GM23248 (cell line): ENCODE data around the gene BSCL2. TPM values are rescaled to one million over a fixed set of nuclear protein-coding genes. Genes with fewer than 3 reads are reported as not detected.
A peak's percentile ranks its signal among the peaks of the same experiment; 100 is the strongest.

ENCODE experiments used
- DNase-seq: peaks from one replicate; pipeline ENCODE4 v3.0.0-alpha.2; 2015
- H2AFZ ChIP-seq: fragments of 200-600 bp; sonication (generic); 2 replicates; pipeline ENCODE4 v1.6.1; 2016; ENCODE audit warnings: antibody characterized with exemption
- H3F3A ChIP-seq: fragments of 200-600 bp; sonication (generic); 2 replicates; pipeline ENCODE4 v1.6.1; 2016; ENCODE audit warnings: mild to moderate bottlenecking, antibody characterized with exemption, mixed run types; ENCODE audit not compliant: insufficient read depth
- H3K27ac ChIP-seq: fragments of 200-600 bp; sonication (generic); 2 replicates; pipeline ENCODE4 v1.5.1; 2016; ENCODE audit warnings: mild to moderate bottlenecking
- H3K27me3 ChIP-seq: fragments of 200-600 bp; sonication (generic); replicated peaks from 2 replicates; pipeline ENCODE4 v1.6.1; 2016; ENCODE audit warnings: mild to moderate bottlenecking; ENCODE audit not compliant: insufficient read depth
- H3K36me3 ChIP-seq: fragments of 200-600 bp; sonication (generic); 2 replicates; pipeline ENCODE4 v1.6.1; 2016; ENCODE audit warnings: low read depth, mild to moderate bottlenecking
- H3K4me1 ChIP-seq: fragments of 200-600 bp; sonication (generic); 2 replicates; pipeline ENCODE4 v1.6.1; 2016; ENCODE audit warnings: mild to moderate bottlenecking; ENCODE audit not compliant: insufficient read depth
- H3K4me2 ChIP-seq: fragments of 200-600 bp; sonication (generic); one replicate; pipeline ENCODE4 v1.6.1; 2016; ENCODE audit warnings: mild to moderate bottlenecking; ENCODE audit not compliant: unreplicated experiment
- H3K4me3 ChIP-seq: fragments of 200-600 bp; sonication (generic); 2 replicates; pipeline ENCODE4 v1.5.1; 2016; ENCODE audit warnings: mild to moderate bottlenecking
- H3K79me2 ChIP-seq: fragments of 200-600 bp; sonication (generic); 2 replicates; pipeline ENCODE4 v1.6.1; 2016; ENCODE audit warnings: mild to moderate bottlenecking; ENCODE audit not compliant: insufficient read depth
- H3K9ac ChIP-seq: fragments of 200-600 bp; sonication (generic); 2 replicates; pipeline ENCODE4 v1.6.1; 2016; ENCODE audit warnings: mild to moderate bottlenecking
- H3K9me2 ChIP-seq: fragments of 200-600 bp; sonication (generic); 2 replicates; pipeline ENCODE4 v1.6.1; 2016; ENCODE audit warnings: mixed run types, mild to moderate bottlenecking, moderate library complexity; ENCODE audit not compliant: insufficient read depth
- H3K9me3 ChIP-seq: fragments of 200-600 bp; sonication (generic); one replicate; pipeline ENCODE4 v1.6.1; 2017; ENCODE audit warnings: low read depth
- H4K20me1 ChIP-seq: fragments of 200-600 bp; sonication (generic); 2 replicates; pipeline ENCODE4 v1.6.0; 2016; ENCODE audit not compliant: insufficient read depth
- EZH2 ChIP-seq: fragments of 200-600 bp; sonication (generic); IDR thresholded peaks from 2 replicates; pipeline ENCODE4 v1.6.1; 2018; ENCODE audit warnings: antibody characterized with exemption, mild to moderate bottlenecking; ENCODE audit not compliant: insufficient read depth, poor library complexity, severe bottlenecking
- EZH2phosphoT487 ChIP-seq: fragments of 200-600 bp; sonication (generic); IDR thresholded peaks from 2 replicates; pipeline ENCODE4 v1.6.1; 2018; ENCODE audit warnings: antibody characterized with exemption, moderate library complexity, mild to moderate bottlenecking, low read depth; ENCODE audit not compliant: insufficient read depth
- WGBS, 2 experiments: methylation state at CpG; one replicate each; pipeline ENCODE4 v1.1.6; 2015 to 2017; ENCODE audit warnings: low lambda C conversion rate in 2 of 2, low coverage in 1 of 2; ENCODE audit errors: missing lambda C conversion rate in 2 of 2; 5-methylcytosine and 5-hydroxymethylcytosine counted together
- in situ Hi-C: fragments of 300-500 bp; cut with MboI; formaldehyde crosslinking; loops from 2 replicates; pipeline ENCODE4 v1.15.0; 2020
- polyA plus RNA-seq: library from polyadenylated mRNA; unstranded; fragments of >200 nt; fragmentation: Nextera tagmentation; extraction: Ambion mirVana; gene quantifications from 2 replicates; pipeline ENCODE4 v1.2.1, GENCODE V29; 2016
- total RNA-seq: library from RNA; depleted of rRNA; stranded (reverse); fragments of >200 nt; shearing (Covaris generic); gene quantifications from 2 replicates; pipeline ENCODE4 v1.2.3, GENCODE V29; 2014

BSCL2 gene
- total and polyA plus RNA-seq, 2 experiments from 2014 or later: 51.0 to 74.5 TPM

DNA sequence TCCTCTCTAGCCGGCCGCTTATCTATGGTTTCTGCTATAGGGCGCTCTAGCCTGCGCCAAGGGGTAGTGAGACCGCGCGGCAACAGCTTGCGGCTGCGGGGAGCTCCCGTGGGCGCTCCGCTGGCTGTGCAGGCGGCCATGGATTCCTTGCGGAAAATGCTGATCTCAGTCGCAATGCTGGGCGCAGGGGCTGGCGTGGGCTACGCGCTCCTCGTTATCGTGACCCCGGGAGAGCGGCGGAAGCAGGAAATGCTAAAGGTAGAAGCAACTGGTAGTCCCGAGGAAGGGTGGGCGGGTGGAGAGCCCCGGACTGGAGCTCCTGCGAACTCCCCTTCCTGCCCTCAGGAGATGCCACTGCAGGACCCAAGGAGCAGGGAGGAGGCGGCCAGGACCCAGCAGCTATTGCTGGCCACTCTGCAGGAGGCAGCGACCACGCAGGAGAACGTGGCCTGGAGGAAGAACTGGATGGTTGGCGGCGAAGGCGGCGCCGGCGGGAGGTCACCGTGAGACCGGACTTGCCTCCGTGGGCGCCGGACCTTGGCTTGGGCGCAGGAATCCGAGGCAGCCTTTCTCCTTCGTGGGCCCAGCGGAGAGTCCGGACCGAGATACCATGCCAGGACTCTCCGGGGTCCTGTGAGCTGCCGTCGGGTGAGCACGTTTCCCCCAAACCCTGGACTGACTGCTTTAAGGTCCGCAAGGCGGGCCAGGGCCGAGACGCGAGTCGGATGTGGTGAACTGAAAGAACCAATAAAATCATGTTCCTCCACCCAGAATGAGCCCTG, 35.4 kb downstream of the BSCL2 start, which contains the start of the genes LBHD1 and UQCC3:
LBHD1 (minus strand) TSS at position 660 of the 782 bp plus-strand sequence. CDS start 2,236 bp downstream, outside the sequence.
UQCC3 (plus strand) TSS at position 66 of the 782 bp plus-strand sequence; CDS start at position 139, 73 bp downstream.
- H4K20me1 ChIP-seq: no peaks in the 10 kb centered on the region
- H3F3A ChIP-seq: peaks cover 39% of the 10 kb centered on the region
- peak within 1 kb of the TSS; percentile 85 for H3K4me3 ChIP-seq
- DNase-seq: peak; percentile 91
- no peaks in the 10 kb centered on the region for H3K9me2 ChIP-seq
- WGBS, 2 experiments: 1% methylated on average over 57 to 58 of the region's 59 CpGs
- H2AFZ ChIP-seq: peak within 1 kb of the TSS; percentile 84
- H3K9ac ChIP-seq: peak within 1 kb of the TSS; percentile 89
- TF ChIP-seq EZH2phosphoT487 (no peak), EZH2 (no peak)
- peaks cover 4% of the 10 kb centered on the region; the same call in 1 of the 2 replicates for H3K36me3 ChIP-seq
- in situ Hi-C loops: no loop called here
- H3K9me3 ChIP-seq: no peaks in the 10 kb centered on the region
- H3K27ac ChIP-seq: peak within 1 kb of the TSS; percentile 85
- H3K27me3 ChIP-seq: no peaks in the 10 kb centered on the region
- H3K4me1 ChIP-seq: peaks cover 12% of the 10 kb centered on the region
- peaks cover 69% of the 10 kb centered on the region for H3K79me2 ChIP-seq
- peak within 1 kb of the TSS; percentile 83 for H3K4me2 ChIP-seq

DNA sequence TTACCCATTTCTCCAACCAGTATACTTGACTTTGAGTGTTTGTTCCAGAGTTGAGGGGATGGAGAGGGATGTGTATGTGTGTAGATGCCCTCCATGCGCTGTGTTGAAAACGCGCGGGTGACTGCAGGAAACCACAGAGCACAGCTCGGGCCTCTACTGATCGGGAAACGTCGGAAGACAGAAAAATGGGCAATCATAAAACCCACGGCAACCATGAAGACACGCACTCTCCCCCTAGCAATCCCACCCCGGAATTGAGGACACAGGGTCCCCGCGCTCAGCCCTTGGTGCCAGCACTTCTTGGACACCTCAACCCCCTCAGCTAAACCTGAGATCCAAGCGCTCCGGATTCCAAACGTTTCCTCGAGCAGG, 36.0 kb downstream of the BSCL2 start:
- Histone ChIP-seq H3F3A (peaks cover 39% of the 10 kb centered on the region), H3K4me1 (peaks cover 17% of the 10 kb centered on the region), H3K27me3 (no peaks in the 10 kb centered on the region), H3K4me3 (peak overlapping the region; percentile 85), H3K9me2 (no peaks in the 10 kb centered on the region), H3K9ac (peak overlapping the region; percentile 89), H4K20me1 (no peaks in the 10 kb centered on the region), H3K27ac (peak overlapping the region; percentile 85), H3K9me3 (no peaks in the 10 kb centered on the region), H3K36me3 (peaks cover 3% of the 10 kb centered on the region; the same call in 1 of the 2 replicates), H3K79me2 (peaks cover 69% of the 10 kb centered on the region), H3K4me2 (peak overlapping the region; percentile 83), H2AFZ (peak overlapping the region; percentile 84)
- 1 to 2% methylated on average over 17 of the region's 17 CpGs for WGBS, 2 experiments
- no peak for TF ChIP-seq EZH2
- TF ChIP-seq EZH2phosphoT487: no peak
- peak; percentile 70 for DNase-seq
- in situ Hi-C loops: no loop called here

DNA sequence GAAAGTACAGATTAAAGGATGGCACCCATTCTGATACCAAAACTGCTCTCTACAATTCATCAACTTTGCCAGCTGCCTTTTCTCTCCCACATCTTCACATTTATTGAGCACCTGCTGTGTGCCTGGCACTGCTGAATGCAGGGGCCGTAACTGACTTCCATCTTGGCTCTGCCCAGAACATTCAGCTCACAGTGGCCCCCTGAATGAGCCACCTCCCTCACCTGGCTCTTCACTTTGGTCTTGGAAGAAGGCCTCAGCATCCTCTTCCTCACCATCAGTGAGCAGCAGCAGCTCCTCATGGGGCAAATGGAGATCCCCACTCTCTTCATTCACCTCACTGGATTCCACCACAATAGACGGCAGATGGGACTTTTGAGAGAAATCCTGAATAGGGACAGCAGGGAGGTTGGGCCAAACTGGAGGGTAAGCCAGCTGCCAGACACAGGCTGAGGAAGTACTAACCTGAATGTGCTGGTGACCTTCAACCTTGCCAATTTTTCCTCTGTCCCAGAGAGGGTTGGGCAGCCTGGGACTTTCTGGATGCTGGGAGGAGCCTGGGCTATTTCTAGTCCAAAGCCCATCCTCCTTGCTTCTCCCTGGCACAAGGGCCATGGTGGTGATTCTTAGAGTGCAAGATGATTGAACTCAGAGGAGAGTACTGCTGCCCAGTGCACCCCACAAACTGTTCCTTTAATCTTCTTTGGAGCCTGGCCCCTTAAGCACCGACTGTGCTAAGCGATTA, 37.6 kb downstream of the BSCL2 start:
- TF ChIP-seq EZH2phosphoT487 (no peak), EZH2 (no peak)
- H3K27me3 ChIP-seq: no peaks in the 10 kb centered on the region
- no peaks in the 10 kb centered on the region for H3K9me3 ChIP-seq
- no peaks in the 10 kb centered on the region for H4K20me1 ChIP-seq
- peaks cover 42% of the 10 kb centered on the region for H3F3A ChIP-seq
- no peak overlapping the region for H3K4me3 ChIP-seq
- H3K79me2 ChIP-seq: peaks cover 63% of the 10 kb centered on the region
- H3K9ac ChIP-seq: peak overlapping the region; percentile 89; the same call in 1 of the 2 replicates
- no peak overlapping the region for H2AFZ ChIP-seq
- peak; percentile 38 for DNase-seq
- WGBS, 2 experiments: 71 to 76% methylated on average over 4 of the region's 4 CpGs
- peak overlapping the region; percentile 85 for H3K27ac ChIP-seq
- no peak overlapping the region for H3K4me2 ChIP-seq
- in situ Hi-C loops: no loop called here
- H3K4me1 ChIP-seq: peaks cover 21% of the 10 kb centered on the region
- H3K9me2 ChIP-seq: no peaks in the 10 kb centered on the region
- H3K36me3 ChIP-seq: no peaks in the 10 kb centered on the region

DNA sequence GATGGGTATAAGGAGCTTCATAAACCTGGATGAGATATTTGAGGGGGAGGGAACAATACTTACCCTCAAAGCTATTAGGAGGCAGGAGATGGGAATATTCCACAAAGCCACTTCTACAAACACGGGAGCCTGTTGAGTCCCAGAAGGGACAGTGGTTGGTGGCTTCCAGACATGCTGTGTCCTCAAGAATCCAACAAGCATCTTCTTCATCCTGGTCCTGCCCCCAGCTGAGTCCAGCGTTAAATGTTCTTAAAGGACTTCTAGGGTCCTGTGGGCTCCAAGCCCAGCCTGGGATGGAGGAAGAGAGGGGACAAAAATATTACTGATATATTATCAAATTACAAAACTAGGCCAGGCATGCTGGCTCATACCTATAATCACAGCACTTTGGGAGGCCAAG, 39.8 kb downstream of the BSCL2 start:
- Histone ChIP-seq H3K36me3 (0 out of 2 replicates have a peak, but pooled peaks cover 5% of the 10 kb centered on the region), H3F3A (peaks cover 30% of the 10 kb centered on the region), H3K9me3 (no peaks in the 10 kb centered on the region), H3K79me2 (peaks cover 60% of the 10 kb centered on the region), H3K27me3 (no peaks in the 10 kb centered on the region), H3K4me3 (0 out of 2 replicates have a peak overlapping the region, but pooled peaks have one; percentile 84), H4K20me1 (no peaks in the 10 kb centered on the region), H3K27ac (peak overlapping the region; percentile 72; the same call in 1 of the 2 replicates), H2AFZ (no peak overlapping the region), H3K4me1 (peaks cover 13% of the 10 kb centered on the region), H3K9me2 (no peaks in the 10 kb centered on the region), H3K9ac (peak overlapping the region; percentile 87), H3K4me2 (peak overlapping the region; percentile 90)
- no peak for DNase-seq
- WGBS, 2 experiments: 68 to 70% methylated on average over 2 of the region's 2 CpGs
- in situ Hi-C loops: no loop called here
- TF ChIP-seq EZH2 (no peak), EZH2phosphoT487 (no peak)
